ENCODE measurements around the gene COL4A1.

COL4A1 gene

DNA sequence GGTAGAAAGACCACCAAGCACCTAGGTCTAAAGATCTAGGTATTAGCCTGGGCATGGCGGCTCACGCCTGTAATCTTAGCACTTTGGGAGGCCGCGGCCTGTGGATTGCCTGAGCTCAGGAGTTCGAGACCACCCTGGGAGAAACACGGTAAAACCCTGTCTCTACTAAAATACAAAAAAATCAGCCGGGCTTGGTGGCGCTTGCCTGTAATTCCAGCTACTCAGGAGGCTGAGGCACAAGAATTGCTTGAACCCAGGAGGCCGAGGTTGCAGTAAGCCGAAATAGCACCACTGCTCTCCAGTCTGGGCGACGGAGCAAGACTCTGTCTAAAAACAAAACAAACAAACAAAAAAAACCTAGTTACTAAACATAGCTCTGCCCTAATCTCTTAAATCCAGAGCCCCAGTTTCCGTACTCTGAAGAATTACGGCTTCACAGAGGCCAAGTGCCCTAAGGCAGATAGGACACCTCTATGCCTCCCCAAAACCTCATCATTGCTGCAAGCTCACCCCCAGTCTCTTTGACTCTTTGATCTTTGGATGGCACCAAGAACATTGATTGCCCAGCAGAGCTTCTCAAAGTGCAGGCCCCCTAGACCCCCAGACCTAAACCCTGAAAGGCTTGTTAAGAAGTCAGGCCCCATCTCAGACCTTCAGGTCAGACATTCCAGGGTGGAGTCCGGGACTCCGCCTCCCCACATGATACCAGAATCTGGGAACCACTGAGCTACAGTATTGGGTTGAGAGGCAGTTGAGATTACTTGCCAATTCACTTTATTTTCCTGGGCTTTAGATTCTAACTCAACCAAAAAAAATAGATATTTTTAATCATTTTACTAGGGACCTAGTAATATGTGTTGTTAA is 2.9 kb upstream of the COL4A1 start:
- no peak for DNase-seq

DNA sequence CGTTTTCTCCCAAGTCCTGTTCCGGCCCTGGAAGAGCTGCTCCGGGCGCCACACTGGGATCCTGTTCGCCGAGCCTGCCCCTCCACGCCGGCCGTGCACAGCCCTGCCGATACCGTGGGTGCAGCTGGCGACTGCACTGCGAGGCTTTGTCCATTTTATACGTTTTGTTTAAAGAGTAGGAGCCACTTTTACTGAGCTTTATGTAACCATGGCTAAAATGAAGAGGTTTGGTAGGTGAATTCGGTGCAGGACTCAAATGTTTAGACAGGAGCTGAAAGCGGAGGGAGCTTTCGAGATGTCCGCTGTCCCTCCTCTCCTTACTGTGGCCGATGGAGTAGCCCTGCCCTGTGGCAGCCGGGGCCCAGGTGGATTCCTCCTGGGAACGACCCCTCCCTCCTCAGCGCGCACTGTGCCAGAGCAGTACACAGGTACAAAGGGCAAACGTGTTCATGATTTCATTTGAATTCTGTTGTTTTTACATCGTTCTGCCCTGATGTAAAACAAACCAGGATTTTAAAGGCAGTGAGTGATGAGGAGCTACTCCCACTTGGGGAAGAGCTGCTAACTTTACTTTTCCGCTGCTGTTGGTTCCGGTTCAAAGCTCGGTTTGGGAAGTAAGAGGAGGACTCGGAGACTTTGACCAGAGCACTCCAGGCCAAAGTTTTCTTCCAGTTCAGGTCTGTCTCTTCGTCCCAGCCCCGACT is 1.9 kb upstream of the COL4A1 start:
- DNase-seq, result peak in 1 of 51 donors; percentile 47

DNA sequence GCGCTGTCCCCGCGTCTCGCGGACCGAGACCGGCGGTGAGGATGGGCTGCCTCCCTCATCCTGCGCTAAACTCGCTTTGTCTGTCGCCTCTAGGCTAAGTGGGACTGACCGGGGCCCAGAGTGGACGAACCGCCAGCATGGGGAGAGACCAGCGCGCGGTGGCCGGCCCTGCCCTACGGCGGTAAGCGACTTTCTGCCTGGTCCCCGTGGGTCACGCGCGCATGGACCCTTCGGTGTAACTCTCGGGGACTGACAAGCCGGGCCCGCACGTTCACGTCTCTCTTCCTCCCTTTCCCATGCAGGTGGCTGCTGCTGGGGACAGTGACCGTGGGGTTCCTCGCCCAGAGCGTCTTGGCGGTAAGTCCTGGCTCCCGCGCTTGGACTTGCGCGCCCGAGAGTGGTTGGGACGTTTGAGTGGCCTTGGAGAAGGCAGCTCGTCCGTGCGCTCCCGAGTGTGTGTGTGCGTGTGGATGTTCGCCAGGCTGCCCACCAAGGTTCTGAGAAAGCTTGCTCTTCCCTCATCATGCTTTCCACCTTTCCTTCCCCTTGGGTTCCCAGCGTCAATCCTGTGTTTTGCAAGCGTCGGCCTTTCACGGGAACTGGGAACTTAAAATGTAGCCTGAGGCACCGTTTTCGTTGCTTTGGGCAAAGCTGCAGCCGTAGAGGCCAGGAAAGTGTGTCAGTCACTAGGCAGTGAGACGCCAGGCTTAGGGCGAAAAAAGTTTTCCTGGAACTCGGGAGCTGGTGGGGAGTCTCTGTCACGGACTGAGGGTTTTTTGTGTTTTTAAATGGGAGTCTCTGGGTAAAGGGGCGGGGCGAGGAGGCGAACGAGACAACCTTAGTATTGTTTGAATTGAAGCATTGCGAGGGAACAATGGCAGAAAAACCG is 1.1 kb upstream of the COL4A1 start:
- peak in 1 of 51 donors; percentile 47 for DNase-seq

DNA sequence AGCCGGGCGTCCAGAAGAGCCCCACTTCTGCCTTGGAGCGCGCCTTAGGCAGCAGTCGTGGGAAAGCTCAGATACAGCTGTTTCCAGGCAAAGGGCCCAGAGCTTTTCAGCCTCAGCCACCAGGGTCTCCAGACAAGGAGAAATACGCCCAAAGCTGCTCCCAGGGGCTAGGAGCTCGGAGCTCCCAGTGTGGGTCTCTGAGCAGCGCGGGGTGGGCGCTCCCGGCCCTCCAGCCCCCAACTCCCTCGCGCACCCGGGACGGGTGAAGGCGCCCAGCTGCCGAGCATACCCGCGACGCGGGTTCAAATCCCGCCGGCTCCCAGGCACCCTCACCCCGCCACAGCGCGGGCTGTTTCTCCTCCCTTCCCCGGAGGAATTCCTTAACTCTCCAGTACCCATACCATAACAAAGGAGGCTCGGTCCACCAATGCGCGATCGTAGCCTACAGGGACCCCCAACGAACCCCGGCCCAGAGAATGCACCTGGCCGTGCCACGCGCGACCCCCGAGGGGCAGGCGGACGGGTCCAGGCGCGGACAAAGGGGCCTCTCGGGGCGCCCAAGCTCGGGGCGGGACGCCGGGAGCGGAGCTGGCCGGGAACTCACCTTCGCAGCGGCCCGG is 507 bp downstream of the COL4A1 start:
- DNase-seq, result peak in 1 of 51 donors; percentile 40

DNA sequence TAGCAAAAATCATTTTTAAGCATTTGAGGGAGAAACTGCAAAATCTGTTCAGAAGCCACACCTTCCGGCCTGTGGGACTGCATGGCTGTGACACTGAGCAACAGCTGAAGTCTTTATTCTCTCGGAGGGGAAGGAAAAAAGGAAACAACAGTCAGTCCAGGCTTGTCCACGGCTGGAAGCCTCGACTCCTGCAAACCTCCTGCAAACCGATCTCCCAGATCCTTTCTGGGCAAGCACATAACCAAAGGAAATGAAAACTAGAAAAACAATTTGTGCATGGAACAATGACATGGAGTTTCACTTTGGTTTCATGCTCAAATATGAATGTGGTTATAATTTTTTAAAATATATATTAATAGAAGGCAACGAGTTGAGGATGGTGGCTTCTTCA is 1.0 kb downstream of the COL4A1 start:
- DNase-seq, result no peak

DNA sequence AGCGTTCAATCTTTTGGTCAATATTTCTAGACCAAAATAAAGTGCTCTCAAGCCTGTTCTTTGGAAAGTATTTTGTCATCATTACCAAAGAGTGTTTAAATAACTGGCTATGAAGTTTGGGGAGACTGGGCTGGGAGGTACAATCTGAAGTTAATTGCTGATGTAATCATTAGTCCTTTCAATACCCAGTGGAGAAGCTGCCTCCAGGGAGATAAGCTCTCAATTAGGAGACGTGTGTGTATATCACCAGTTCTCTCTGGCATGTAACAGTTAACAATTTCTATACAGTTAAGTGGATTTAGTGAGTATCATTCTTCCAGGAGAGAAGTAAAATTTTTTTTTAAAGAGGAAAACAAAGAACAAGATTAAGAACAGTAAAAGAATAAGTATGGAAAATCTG is 1.4 kb downstream of the COL4A1 start:
- no peak for DNase-seq

DNA sequence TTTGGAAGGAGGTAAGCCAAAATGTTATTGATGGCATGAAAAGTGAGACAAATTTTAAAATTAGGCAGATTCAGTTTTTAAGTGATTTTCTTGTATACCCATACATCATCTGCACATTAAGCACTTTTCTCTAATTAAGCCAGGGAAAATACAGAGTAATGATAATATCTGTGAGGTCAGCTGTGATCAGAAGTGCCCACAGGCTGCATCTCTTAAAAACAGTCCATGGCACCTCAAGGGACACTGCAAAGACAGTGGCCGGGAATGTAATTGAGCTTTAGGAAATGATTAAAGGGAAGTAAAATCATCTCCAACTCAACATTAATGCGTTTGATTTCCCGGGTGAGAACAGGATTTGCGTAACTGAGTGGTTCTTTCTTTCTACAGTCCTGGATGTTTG is 2.0 kb downstream of the COL4A1 start:
- DNase-seq, result no peak

DNA sequence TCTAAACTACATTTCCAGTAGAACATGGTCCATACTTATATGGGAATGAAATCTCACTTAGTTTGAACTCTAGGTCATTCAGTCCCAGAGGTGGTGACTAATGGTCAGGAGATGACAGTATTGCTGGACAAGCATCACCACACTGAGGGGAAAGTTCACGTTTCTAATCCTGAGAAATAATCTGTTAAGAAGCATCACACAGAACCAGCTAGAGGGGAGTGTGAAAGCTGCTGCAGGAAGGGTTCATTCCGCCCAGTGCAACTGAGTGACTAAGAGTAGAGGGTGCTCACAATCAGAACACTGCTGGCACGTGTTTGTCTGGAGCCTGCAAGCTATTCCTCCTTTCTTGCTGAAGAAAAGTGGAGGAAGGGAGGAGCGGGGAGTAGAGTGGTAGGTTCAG is 2.7 kb downstream of the COL4A1 start:
- DNase-seq, result no peak

DNA sequence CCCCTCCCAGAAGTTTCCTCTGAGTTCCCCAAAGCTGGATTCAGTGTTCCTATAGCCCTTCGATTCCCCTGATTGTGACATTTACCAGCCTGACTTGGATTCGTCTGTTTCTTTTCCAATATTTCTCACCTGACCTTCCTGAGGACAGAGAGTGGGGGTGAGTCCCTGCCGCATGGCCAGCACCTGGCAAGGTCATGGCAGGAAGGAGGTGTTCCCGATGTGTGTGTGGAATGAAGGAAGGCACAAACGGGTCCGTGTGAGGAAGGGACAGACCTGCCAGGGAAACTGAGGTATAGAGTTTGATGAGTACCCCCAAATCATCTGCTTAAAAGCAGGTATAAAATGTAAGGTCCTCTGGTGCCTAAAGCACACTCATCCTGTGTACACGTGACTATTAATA is 3.3 kb downstream of the COL4A1 start:
- no peak for DNase-seq

DNA sequence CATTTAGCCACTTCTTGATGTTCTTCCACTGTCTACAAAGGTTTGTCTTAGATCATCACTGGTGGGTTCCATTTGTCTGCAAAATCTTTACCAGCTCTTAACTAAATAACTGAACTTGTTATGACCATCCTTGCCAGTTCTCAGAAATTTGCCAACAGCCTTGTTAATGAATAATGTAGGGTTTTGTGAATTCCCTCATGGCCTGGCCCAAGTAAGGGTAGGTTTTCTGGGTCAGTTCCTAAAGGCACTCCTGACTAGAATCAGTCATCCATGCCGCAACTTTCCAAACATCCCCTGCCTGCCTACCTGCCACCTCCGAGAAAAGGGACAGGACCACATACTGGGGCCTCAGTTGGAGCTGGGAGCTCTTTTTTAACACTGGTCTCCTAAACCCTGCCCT is 4.0 kb downstream of the COL4A1 start:
- no peak for DNase-seq

DNA sequence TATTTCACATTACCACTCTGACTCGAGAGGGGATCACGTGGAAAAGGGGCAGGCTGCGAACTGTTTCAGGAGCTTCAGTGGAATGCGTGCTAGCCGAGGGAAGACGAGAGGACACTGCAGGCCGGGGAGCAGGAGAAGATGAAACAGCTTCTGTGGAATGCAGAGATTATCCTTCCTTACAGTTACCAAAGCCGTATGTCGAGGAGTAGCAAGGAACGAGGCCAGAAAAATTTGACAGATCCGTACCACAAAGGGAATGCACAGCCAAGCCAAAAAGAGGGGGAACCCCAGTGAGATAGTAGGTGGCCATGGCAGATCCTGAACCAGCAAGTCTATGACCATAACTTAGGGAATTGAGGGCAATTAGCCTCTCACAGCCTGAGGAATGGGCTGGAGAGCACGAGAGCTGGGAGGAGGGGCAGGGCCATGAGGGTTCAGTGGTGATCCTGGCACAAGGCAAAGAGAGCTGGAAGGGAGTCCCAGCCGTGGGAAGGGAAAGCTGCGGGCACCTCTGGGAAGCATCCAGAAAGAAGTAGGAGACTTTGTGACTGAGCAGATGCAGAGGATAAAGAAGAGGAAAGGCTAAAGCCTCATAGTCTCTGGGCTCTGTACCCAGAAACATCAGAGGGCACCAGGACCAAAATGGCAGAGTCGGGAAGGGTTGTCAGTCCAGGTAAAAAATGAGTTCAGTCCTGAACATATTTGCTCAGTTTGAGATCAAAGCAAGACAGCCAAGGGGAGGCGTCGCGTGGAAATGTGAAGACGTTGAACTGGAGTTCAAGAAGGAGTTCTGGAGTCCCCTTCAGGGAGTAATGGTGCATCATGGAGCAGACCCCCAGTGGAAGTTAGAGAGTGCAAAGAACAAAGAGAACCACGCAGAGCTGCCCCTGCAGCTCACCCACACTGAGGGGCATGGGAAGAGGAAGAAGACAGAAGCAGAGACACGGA is 5.1 kb downstream of the COL4A1 start:
- DNase-seq, result no peak

DNA sequence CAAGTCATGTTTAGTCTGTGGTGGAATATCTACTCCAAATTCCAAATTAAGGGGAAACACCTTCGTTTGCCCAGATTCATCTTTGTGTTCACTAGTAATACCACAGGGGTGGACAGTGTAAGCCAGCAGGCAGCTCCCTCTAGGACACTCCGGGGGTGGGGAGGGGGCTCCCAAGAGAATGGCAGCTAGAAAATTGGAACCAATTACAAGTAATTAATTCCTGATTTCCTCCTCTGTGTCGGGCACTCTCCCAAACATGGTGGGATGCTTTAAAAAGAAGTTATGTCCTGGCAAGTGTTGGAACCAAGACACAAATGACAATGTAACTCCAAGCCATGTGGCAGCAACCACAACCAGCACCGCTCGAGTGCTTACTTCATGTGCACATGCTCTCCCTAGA is 5.9 kb downstream of the COL4A1 start:
- DNase-seq, result no peak

DNA sequence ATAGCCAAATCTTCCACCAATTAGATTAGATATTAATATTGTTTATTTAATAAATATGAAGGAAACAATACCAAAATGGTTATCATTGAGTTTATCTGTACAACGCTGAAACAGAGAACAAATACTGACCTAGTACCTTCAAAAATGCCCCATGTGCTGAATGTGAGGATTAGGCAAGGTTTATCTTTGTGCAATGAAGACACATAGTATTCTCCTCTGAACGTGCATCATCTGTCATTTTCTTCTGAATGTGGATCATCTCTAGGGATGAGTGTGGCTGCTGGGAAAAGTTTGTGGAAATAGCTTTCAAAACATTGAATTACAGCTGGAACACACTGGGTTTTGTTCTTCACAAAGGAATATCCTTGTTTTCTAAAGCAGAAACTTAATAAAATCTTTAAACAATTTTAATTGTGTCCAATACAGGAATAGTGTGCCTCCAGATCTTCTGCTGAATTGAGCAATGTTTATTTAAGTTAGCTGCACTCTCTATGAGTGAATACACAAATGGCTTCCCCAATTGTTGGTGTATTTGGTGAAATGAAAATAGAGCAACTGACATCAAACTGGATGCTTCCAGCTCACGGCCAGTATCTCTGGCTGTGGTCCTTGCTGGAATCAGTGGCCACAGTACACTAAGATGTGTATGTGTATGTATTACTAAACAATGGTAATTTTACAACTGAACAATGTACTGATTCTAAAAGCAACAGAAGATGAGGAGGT is 6.7 kb downstream of the COL4A1 start:
- DNase-seq, result no peak

DNA sequence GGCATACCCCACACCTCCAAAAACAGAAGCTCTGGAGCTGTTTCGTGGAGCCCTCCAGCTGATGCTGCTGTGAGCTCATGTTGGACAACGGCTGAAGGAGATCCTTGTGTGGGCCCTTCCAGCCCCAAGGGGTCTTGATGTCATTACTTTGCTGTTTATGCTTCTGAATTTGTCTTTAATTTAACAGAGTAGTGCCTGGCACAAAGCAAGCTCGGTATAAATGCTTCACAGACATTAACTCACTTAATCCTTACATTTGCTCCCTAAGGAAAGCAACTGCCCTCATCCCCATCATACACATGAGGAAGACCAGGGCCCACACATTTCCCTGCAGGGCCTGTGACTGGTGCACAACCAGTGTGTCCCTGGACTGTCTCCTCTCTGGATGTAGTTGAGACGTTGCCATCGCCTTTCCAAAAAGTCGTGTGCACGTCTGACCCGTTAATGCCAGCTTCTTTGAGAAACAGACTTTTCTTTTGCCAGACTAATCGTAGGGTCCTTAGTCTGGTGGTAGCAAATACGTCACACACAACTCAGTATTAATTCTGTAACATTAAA is 7.6 kb downstream of the COL4A1 start:
- no peak for DNase-seq

DNA sequence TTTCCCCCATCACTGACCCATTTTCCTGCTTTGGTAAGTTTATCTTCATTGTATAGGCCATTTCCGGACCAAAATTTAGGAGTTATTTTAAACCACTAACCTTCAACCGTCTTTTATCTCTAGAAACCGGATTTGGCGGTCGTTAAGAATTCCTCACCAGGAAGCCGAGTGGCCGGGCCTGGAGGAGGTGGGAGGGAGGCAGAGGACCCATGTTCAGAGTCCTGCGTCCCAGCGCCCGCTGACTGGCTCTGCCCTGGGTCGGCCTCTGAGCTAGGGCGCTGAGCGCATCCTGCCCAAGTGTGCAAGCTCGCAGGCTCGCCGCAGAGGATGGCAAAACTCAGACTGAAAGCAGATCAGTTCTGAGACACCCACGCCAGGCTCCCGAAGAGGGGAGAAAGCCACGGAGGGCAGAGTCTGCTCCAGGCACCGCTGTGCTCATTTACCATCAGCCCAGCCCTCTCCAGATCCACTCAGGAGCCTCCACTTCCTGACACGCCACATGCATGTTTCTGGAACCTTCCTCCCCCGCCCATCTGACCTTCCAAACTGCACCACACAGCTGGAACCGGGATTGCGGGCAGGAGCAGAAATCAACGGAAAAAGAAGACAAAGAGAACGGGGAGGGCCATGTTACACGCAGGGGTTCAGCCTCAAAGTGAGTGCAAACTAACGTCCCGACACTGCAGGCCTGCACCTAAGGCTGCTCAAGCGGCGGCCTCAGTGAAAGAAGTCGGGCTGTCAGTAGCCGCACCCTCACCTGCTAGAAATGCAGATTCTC is 8.3 kb downstream of the COL4A1 start:
- no peak for DNase-seq

DNA sequence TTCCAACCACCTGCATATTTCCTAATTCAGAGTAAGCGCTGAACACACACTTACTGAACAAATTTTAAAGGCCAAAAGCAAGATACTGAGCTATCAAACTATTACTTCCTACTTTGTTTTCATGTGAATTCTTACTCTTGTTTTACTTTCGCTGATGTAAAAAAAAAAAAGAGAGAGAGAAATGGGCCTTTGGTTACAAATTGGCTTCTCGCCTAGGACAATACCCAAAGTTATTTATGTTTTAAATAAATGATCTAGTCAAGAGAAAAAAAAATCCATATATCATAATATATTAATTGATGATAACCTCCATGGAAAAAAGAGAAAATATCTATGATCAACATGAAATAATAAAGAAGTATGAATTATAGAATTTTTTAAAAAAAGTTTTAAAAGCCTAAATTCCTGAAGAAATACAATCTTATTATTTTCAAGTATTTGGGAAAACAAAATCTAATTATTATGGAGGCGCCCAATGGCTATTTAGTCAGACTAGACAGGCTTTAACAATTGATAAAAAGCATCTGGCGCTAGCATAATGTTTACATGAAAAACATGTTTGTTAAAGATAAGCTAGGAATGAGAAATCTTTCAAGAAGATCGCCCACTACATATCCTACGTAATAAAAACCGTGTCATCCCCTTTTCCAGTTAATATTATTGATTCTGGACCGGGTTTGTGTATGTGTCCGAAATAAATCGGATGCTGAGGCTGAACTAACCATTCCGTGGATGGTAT is 9.0 kb downstream of the COL4A1 start:
- DNase-seq, result no peak

DNA sequence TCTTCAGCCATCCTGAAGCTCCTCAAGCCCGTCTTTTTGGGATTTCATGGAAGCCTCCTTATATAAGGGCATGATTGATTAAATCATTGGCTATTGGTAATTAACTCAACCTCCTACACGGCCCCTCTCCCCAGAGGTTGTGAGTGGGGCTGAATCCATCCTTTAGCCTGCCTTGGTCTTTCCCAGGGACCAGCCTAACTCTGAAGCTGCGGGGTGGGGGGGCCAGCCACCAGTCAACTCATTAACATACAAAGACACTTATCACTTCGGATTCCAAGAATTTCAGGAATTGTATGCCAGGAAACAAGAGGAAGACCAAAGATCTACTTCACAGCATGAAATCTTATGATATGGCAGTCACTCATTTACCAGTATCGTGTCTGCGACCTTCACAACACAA is 9.9 kb downstream of the COL4A1 start:
- no peak for DNase-seq

DNA sequence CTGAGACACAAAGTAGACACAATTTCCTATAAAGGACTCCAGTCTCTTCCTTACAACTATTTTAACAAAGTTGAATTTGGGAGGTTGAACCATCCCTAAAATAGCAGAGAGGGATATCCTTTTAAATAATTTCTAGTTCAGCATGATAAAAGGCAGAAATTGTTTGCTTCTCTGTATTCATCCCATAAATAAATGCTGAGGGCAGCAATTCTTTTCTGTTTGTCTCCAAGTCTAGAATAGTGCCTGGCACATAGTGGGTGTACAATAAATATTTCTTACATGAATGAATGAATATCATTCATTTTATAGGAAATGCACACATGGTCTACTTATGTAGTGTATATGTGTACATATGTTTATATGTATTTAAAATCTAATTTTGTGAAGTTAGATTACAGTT is 12.3 kb downstream of the COL4A1 start:
- DNase-seq, result no peak
